Ishikawa (cell line): Measurements from ENCODE around the gene GPR22.

Experiments
- CEBPB ChIP-seq: IDR thresholded peaks from 2 replicates; pipeline ENCODE4 v1.6.1; 2012
- CREB1 ChIP-seq: IDR thresholded peaks from 2 replicates; pipeline ENCODE4 v1.6.1; 2012; ENCODE audit warnings: low read depth
- EGR1 ChIP-seq: IDR thresholded peaks from 2 replicates; pipeline ENCODE4 v1.6.1; 2012
- EP300 ChIP-seq: IDR thresholded peaks from 2 replicates; pipeline ENCODE4 v1.6.1; 2012; ENCODE audit warnings: borderline replicate concordance
- FOXM1 ChIP-seq: IDR thresholded peaks from 2 replicates; pipeline ENCODE4 v1.6.1; 2012; ENCODE audit warnings: low read depth, borderline replicate concordance
- MAX ChIP-seq: IDR thresholded peaks from 2 replicates; pipeline ENCODE4 v1.6.1; 2012
- NFIC ChIP-seq: IDR thresholded peaks from 2 replicates; pipeline ENCODE4 v1.6.1; 2012
- RAD21 ChIP-seq: IDR thresholded peaks from 2 replicates; pipeline ENCODE4 v1.6.1; 2012; ENCODE audit warnings: low read depth
- REST ChIP-seq: IDR thresholded peaks from 2 replicates; pipeline ENCODE4 v1.6.1; 2012; ENCODE audit warnings: low read depth, mild to moderate bottlenecking
- TAF1 ChIP-seq: IDR thresholded peaks from 2 replicates; pipeline ENCODE4 v1.6.1; 2012; ENCODE audit warnings: low read depth, mild to moderate bottlenecking
- TCF12 ChIP-seq: IDR thresholded peaks from 2 replicates; pipeline ENCODE4 v1.6.1; 2012; ENCODE audit warnings: low read depth
- TEAD4 ChIP-seq: IDR thresholded peaks from 2 replicates; pipeline ENCODE4 v1.6.1; 2012
- USF1 ChIP-seq: IDR thresholded peaks from 2 replicates; pipeline ENCODE4 v1.6.1; 2012
- YY1 ChIP-seq: IDR thresholded peaks from 2 replicates; pipeline ENCODE4 v1.6.1; 2012; ENCODE audit warnings: low read depth
- ZBTB7A ChIP-seq: IDR thresholded peaks from 2 replicates; pipeline ENCODE4 v1.6.1; 2012; ENCODE audit warnings: low read depth

Gene GPR22

GRCh38 chr7:107446988-107447387, 22.9 kb upstream of the GPR22 start:
- no peak for TF ChIP-seq CEBPB
- no peak for TF ChIP-seq EP300
- no peak for TF ChIP-seq USF1
- no peak for TF ChIP-seq YY1
- TF ChIP-seq ZBTB7A, result no peak
- TF ChIP-seq TAF1, result no peak
- no peak for TF ChIP-seq REST
- no peak for TF ChIP-seq RAD21

DNA sequence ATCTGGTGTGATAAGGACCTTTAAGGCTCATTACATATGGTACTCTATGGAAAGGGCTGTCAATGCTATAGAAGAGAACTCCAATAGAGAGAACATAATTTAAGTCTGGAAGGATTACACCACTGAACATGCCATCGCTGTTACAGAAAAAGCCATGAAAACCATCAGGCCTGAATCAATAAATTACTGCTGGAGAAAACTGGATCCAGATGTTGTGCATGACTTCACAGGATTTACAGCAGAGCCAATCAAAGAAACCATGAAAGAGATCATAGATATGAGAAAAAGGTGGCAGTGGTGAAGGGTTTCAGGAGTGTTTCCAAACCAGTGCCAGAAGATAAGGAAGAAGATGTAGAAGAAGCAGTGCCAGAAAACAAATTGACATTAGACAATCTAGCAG, 18.9 kb upstream of the GPR22 start:
- TF ChIP-seq MAX (no peak), TEAD4 (no peak), USF1 (no peak), RAD21 (no peak), NFIC (no peak), ZBTB7A (no peak), REST (no peak), EP300 (no peak), EGR1 (no peak), TCF12 (no peak), YY1 (no peak), TAF1 (no peak), CEBPB (no peak), CREB1 (no peak)

DNA sequence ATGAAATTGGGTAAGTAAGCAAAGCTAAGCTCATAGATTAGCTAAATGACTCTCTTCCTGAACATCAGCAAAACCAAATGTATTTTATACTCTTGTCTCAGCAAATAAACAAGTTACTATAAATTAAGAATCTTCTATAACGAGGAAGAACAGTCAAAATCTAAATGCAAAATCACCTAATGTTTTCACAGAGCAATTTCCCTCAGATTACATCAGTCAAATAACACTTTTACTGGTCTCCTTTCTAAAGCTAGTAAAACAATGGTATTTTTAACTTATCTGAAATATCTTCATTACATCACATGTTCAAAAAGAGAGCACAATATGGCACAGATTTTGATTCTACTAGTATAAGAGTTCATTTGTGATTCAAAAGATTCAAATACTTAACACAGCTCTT, 16.5 kb upstream of the GPR22 start:
- TF ChIP-seq EP300, result no peak
- no peak for TF ChIP-seq RAD21
- no peak for TF ChIP-seq MAX
- TF ChIP-seq CREB1, result no peak
- TF ChIP-seq TAF1, result no peak
- TF ChIP-seq FOXM1, result no peak
- TF ChIP-seq CEBPB, result no peak
- no peak for TF ChIP-seq TCF12
- TF ChIP-seq ZBTB7A, result no peak
- TF ChIP-seq YY1, result no peak
- TF ChIP-seq NFIC, result no peak
- TF ChIP-seq EGR1, result no peak
- TF ChIP-seq TEAD4, result no peak
- no peak for TF ChIP-seq REST
- no peak for TF ChIP-seq USF1

- TF ChIP-seq TCF12, result no peak
- TF ChIP-seq EP300, result no peak
These were observed 7.8 kb upstream of the GPR22 start for GRCh38 chr7:107461938-107462533.
